ENCODE results near the gene RPUSD1. TPM values are rescaled to one million over a fixed set of nuclear protein-coding genes. Genes with fewer than 3 reads are reported as not detected.
"Not testable (repeated sequence)": the region's sequence is repeated elsewhere in the genome, so short reads cannot be mapped to it uniquely, and the experiment has no call there.

RPUSD1 gene
- total RNA-seq, 1 experiment from 2014 or later = 12.6 TPM

DNA sequence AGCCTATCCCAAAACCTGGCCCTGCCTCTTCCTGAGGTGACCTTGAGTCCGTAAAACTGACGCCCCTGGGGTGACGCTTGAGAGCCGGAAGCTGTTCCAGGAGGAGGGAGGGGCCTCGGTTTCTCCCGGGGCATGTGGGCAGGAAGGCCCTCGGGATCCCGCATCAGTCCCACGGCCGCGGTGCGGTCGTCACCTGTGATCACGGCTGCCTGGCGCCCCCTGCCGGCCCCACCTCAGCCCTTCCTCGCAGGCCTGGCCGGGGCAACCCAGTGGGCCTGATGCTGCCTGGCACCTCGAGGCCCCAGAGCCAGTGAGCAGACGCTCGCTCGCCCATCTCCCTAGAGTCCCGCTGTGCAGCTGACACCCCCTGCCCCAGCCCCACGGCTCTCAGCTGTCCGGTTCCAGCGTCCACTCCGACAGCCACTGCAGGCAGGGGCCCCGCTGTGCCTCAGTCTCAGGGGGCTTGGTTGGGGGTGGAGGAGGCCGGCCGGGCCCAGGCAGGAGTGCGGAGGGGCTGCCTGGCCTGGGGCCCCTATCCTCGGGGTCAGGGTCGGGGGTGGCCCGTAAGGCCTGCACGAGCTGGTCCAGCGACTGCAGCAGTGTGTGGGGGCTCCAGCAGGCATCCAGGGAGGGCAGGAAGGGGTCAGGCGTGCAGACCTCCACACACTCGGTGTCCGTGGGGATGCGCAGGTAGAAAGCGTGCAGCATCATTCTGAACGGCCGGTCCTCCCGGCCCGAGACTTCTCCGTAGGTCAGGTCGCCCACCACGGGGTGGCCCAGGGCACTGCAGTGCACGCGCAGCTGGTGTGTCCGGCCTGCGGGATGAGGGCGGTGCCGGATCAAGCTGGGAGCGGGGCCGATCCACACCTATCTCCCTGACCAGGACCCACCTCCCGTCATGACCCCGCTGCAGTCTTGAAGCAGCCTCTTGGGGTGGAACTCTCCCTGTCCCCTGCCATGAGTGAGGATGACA is 2.3 kb downstream of the RPUSD1 start:
- no peak for DNase-seq (ENCODE audit: low read depth)

DNA sequence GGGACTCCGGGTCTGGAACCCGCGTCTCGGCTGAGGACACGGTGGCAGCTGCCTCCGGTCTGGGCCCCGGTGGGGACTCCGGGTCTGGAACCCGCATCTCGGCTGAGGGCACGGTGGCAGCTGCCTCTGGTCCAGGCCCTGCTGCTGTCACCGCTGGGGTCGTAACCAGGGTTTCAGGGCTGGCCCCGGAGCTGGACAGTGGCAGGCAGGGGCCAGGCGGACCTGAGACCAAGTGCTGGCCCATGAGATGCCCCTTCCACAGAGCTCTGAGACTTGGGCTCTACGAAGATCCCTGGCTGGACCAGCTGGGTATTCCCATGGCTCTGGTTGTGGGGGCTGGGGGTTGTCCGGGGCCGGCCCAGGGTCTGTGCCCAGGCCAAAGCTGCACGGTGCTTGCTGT is 3.8 kb downstream of the RPUSD1 start:
- no peak for DNase-seq (ENCODE audit: low read depth)

DNA sequence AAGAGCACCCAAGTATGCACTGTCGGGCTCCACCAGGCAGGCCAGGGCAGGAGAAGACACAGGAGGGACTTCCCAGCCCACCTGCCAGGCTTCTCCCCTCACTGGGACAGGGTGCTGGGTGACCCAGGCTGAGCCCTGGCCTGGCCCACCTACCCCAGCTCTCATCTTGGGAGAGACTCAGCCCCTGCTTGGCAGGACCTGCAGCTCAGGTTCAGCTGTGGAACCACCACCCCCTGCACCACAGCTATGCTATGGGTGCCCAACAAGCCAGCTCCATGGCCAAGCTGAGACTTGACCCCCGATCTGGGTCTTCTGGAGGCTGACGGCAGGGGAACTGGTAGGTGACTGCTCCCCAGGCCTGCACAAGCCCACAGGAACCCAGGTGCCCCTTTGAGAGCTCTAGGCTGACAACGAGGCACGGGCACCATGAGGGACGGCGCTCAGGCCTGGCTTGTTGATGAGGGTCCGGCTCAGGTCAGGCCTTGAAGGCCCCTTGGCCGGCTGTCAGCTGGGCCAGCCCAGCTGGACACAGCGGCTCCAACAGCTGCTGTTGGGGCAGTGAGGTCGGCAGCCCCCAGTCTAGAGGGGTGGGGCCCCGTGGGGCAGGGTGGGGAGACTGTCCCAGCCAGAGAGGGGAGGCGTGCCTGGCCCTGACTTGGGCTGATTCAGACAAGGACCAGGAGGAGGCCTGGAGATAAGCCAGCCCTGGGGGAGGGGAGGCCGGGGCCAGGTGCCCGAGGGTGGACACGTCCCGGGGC is 4.6 kb downstream of the RPUSD1 start:
- DNase-seq (ENCODE audit: low read depth) = no peak

DNA sequence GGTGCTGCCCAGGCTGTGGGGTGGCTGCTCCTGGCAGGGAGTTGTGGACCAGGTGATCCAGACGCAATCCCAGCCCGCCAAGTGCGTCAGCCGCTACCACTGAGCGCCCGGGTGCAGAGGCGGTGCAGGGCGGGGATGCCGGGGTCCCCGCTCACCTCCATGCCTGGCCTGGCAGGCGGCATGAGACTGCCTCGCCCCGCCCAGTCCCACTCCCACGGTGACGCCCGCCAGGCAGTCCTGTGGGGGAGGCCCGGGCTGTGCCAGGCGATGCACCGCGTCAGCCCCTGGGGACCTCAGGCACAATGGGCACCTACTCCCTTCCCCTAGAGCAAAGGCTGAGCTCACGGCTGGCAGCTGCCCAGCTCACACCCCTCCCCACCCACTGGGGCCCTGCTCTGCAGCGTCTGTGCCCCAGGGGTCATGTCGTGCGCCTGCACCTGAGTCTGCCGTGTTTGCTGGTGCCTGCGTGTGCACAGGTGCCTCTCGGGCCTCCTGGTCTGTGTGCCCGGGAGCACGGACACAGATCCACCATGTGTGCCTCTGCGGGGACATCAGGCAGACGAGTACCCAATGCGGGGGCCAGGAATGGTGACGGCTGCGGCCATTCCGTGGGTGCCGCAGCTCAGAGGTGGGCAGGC is 5.3 kb downstream of the RPUSD1 start:
- DNase-seq (ENCODE audit: low read depth) = no peak

DNA sequence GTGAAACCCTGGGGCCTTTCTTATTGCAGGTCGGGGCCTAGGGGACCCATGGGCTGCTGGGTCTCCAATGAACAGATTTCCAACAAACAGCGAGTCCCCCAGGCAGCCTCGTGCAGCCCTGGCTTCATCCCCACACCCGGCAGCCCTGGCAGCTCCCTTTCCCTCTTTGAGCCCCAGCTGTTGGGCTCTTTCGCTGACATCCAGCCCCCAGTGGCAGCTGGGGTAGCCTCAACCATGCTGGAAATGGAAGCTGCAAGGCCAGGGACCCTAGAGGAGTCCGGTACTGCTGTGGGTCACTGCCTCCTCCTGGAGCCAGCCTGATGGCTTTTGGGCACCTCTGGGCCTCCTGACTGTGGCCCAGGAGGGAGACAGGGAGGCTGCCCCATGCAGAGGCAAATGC is 5.9 kb downstream of the RPUSD1 start:
- DNase-seq (ENCODE audit: low read depth) = no peak

DNA sequence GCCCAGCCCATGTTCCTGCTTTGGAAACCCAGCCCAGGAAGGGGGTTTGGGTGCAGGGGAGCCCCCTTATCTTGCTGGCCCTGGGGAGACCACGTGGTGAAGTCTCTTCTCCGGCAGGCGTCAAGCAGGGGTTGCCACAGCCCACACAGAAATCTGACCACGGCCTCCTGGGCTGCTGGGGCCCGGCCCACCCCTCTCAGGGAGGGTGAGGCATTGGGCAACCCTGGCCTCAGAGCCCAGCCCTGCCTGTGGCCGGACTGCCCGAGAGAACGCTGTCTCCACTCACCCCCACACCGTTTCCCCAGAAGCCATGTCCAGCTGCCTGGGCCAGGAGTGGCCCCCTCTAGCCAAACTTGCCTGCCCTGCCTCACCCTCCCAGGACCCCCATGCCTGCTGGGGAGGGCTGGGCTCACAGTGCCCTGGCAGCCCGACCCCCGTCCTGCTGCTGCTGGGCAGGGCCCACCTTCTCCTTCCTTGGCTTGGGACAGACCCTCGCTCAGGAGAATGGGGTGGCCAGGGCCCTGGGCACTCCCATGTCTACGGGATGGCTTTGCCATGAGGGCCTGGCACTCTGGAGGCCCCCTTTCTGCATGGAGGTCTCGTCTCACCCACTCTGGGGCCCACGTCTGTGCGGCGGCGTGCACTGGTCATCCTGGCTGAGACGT is 6.7 kb downstream of the RPUSD1 start:
- no peak for DNase-seq (ENCODE audit: low read depth)

DNA sequence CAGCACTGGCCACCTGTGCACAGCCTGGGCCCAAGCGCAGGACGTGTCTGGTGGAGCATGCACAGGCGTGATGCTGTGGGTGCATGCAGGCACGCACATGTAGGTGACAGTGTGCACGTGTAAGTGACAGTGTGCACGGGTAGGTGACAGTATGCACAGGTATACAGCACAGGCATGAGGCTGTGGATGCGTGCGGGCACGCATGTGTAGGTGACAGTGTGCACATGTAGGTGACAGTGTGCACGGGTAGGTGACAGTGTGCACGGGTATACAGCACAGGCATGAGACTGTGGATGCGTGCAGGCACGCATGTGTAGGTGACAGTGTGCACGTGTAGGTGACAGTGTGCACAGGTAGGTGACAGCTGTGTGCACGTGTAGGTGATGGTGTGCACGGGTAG is 7.9 kb downstream of the RPUSD1 start:
- no peak for DNase-seq (ENCODE audit: low read depth)

DNA sequence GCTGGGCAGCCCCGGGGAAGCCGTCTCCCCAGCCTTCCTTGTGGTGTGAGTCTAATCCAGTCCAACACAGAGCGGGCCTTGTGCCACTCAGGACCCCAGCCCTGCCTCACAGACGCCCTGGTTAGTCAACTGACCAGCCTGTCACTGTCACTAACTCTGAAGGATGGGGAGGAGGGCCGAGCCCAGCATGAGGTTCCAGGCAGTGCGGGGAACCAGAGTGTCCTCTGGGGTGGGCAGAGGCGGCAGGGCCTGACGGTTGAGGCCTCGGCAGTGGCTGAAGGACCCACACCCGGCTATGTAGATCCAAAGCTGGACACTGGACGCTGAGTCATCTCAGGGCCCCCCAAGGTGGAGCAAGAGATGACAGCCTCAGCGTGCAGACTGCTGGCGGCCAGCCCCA is 8.6 kb downstream of the RPUSD1 start:
- DNase-seq (ENCODE audit: low read depth) = no peak

DNA sequence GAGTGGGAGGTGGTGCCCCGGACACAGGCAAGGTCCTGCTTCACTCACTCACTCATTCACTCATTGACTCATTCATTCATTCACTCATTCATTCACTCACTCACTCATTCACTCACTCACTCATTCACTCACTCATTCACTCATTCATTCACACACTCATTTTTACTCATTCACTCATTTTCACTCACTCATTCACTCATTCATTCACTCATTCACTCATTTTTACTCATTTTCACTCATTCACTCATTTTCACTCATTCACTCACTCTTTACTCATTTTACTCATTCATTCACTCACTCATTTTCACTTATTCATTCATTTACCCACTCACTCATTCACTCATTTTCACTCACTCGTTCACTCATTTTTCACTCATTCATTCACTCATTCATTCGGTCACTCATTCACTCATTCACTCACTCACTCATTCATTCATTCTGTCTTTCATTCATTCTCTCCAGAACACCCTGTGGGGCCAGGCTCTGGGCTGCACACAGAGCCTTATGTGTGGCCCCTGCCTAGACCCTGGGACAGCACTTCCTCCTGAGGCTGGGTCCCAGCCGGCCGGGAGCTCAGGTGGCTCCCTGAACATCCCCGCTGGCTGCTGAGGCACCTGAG is 9.2 kb downstream of the RPUSD1 start:
- DNase-seq (ENCODE audit: low read depth) = no peak

DNA sequence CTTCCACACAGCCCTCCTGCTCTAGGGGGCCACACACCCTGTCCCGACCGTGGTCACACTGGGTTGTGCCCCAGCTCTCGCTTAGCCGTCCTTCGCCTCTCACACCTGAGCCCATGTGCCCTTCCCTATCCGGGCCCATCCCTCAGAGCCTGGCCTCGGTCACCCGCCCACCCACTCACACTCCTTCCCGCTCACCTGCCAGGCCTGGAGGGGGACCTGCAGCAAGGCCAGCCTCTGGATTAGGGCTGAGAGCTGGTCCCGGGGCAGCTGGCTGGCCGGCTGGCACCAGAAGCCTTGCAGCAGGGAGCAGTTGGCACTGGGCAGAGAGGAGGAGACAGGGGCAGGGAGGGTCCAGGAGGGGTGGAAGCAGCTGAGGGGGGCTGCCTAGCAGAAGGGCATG is 9.7 kb downstream of the RPUSD1 start:
- DNase-seq (ENCODE audit: low read depth) = no peak

DNA sequence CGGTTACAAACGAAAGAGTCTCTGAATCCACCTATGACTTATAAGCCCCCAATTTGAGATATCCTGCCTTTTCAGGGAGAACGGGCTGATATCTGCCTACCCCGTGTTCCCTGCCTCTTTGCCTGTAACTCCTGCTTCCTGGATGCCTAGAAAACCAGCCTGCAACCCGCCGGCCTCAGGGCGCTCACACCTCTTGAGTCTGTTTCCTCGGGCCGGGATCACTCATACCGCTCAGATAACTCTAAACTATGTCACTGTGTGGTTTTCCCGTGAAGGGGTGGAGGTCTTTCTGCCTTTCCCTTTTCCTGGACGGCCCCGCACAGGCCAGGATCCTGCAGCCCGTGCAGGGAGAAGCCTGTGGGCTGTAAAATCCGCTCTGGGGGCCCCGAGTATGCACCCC is 10.4 kb downstream of the RPUSD1 start:
- no peak for DNase-seq (ENCODE audit: low read depth)

DNA sequence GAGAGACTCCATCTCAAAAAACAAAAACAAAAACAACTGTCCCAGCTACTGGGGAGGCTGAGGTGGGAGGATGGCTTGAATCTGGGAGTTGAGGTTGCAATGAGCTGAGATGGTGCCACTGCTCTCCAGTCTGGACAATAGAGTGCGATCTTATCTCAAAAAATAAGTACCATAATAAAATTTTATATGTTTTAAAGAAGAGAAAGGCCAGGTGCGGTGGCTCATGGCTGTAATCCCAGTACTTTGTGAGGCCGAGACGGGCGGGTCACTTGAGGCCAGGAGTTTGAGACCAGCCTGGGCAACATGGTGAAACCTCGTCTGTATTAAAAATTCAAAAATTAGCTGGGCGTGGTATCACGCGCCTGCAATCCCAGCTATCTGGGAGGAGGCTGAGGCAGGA is 11.4 kb downstream of the RPUSD1 start:
- DNase-seq (ENCODE audit: low read depth) = no peak

DNA sequence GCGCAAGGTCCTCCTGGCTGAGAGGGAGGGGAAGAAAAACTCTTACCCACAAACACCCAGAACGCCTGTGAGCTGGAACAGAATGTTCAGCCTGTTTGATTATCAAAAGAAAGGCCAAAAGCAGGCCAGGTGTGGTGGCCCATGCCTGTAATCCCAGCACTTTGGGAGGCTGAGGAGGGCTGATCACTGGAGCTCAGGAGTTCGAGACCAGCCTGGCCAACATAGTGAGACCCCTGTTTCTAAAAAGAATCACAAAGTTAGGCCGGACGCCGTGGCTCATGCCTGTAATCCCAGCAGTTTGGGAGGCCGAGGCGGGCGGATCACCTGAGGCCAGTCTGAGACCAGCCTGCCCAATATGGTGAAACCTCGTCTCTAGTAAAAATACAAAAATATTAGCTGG is 11.9 kb downstream of the RPUSD1 start:
- DNase-seq (ENCODE audit: low read depth) = not testable (repeated sequence)

DNA sequence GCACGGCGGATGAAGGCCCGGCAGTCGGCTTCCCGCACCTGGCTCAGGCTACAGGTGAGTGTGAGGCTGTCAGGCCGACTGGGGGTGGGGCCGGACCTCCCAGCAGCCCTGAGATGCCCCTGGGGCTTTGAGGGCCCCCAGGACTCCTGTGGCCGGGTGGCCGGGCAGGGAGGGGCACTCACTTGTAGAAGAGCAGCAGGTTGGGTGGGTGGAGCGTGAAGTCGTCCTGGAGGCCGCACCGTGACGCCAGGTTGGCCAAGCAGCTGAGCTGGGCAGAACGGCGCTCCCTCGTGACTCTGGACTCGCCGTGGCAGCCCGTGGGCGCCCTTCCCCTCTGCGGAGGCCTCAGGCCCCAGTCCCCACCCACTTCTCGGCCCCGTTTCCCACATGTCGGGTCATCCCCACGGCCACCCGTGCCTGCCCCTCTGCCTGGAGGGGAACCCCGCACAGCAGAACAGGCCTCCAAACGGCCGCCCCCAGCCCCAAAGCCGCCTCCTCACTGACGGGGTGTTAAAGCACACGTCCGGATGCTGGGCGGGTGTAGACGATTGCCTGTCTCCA is 12.9 kb downstream of the RPUSD1 start:
- no peak for DNase-seq (ENCODE audit: low read depth)

DNA sequence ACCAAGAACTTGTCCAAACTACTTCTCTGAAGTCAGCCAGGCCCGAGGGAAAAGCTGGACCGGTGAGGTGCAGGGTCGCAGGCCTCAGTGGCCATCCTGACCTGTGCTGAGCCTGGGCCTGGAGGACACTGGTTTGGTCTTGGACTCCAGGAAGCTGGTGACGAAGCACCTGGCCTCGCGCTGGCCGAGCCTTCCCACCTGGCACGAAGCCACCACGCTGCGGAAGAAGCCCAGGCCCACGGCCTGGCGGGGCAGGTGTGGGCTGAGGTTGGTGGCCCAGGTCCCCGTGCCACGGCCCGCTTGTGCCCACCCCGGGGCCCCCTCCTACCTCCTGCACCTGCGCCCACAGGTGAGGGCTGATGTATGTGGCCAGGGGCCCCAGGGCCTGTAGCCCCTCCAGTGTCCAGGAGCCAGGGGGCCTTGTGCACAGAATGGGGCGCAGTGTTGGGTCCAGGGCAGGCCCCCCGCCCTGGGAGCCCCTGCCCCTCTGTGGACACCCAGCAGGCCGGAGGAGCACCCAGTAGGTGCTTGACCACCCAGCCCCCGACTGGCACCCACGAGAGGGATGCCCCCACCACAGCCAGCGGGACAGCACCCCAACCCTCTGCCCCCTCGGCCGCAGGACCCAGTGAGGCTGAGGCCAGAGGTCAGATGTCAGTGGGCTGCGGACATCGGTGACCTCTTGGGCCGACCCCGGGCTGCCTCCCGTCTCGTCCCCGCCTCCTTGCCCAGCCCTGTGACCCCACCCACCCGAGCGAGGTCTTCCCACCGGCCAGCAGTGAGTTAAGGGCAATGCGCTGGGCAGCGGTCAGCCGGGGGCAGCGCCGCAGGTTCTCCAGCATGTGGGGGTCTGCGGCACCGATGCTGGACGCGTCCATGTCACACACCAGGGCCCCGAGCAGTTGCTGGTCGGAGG is 13.8 kb downstream of the RPUSD1 start:
- DNase-seq (ENCODE audit: low read depth) = no peak

DNA sequence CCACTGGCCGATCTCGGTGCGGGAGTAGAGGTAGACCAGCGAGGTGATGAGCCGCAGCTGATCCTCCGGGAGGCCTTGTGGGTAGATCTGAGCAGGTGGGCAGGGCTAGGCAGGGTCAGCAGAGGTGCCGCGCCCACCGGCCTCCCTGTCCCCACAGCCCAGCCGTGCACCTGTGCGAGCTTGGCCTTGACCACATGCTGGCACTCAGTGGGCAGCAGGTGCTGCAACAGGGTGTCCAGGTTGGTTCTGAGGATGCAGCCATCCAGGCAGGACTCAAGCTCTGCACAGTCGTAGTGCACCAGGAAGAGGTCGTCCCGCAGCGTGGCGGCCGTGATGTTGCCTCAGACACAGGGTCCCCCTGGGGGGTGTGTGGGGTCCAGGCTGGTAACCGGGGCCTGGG is 15.2 kb downstream of the RPUSD1 start:
- DNase-seq (ENCODE audit: low read depth) = no peak

DNA sequence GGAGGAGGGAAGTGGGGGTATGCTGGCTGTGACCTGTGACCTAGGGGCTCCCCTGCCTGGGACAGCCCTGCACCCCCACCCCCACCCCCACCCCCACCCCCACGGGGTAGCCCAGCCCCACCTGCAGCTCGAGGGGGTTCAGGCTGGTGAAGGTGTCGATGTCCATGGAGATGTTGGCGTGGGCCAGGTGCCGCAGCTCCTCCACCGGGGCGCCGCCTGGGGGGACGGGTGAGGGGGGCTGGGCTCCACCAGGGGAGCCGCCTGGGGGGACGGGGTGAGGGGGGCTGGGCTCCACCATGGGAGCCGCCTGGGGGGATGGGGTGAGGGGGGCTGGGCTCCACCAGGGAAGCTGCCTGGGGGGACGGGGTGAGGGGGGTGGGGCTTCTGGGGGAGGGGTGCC is 17.8 kb downstream of the RPUSD1 start:
- no peak for DNase-seq (ENCODE audit: low read depth)

DNA sequence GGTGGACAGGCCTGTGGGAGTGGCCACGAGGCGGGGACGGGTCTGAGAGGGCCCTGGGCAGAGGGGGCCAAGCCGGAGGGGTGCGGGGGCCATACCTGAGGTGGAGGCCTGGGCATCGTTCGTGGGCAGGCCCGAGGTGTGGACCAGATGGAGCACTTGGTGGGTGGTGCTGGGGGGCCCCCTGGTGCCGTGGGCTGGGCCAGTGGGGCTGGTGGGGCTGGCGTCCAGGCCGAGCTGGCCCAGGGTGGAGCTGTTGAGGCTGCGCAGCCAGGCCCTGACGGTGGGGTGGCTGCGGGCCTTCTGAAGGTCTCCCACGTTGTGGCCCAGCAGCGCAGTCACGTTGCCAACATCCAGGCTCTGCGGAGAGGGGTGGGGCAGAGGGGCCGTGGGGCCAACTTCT is 18.2 kb downstream of the RPUSD1 start:
- no peak for DNase-seq (ENCODE audit: low read depth)

DNA sequence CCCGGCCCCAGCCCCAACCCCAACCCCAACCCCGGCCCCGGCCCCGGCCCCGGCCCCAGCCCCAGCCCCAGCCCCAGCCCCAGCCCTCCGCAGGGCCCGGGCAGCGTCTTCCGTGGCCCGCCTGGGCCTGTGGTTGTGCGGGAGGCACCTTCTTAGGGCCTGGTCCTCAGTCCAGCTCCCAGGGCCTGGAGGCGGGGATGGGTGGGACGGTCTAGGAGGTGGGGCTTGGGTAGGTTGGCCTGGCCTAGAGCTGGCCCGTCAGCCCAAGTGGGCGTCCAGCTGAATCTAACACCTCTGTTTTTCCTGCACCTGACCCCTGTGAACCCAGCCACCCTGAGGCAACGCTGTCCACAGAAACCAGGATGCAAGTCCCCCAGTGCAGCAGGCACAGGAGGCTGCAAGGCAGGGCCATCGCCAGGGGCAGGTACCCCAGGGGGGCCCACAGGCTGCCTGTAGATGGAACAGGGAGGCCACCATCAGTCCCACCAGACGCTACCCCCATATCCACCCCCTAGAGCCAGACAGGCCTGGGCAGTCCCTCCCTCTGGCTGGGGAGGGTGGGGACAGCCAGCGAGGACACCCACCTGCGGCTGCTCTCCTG is 18.9 kb downstream of the RPUSD1 start:
- DNase-seq (ENCODE audit: low read depth) = no peak

DNA sequence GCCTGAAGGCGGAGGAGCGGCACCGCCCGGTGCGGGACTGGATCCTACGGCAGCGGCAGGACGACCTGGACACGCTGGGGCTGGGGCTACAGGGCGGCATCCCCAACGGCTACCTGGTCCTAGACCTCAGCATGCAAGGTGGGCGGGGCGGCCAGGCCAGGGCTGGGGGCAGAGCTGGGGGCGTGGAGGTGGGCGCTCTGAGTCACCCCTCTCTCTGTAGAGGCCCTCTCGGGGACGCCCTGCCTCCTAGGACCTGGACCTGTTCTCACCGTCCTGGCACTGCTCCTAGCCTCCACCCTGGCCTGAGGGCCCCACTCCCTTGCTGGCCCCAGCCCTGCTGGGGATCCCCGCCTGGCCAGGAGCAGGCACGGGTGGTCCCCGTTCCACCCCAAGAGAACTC is 19.8 kb downstream of the RPUSD1 start:
- DNase-seq (ENCODE audit: low read depth) = no peak
